ENCODE results near the gene UNC13A.

The UNC13A gene

GRCh38 chr19:17680230-17680722 lies 7.9 kb downstream of the UNC13A start:
- H3K27ac ChIP-seq (ENCODE audit: low read length), result no peak overlapping the region
- no peak overlapping the region for H3K4me3 ChIP-seq (ENCODE audit: low read depth in 1 of 2, low read length in 2 of 2)
- no peaks in the 10 kb centered on the region for H3K79me2 ChIP-seq (ENCODE audit: insufficient read depth, low read length)
- no peaks in the 10 kb centered on the region for H3K9me3 ChIP-seq (ENCODE audit: insufficient read depth, low read length, severe bottlenecking)
- TF ChIP-seq EZH2 (IDR thresholded peaks at IDR 0.05; ENCODE audit: borderline replicate concordance, low read depth, low read length, severe bottlenecking), result no peak
- TF ChIP-seq, protein P1, sequence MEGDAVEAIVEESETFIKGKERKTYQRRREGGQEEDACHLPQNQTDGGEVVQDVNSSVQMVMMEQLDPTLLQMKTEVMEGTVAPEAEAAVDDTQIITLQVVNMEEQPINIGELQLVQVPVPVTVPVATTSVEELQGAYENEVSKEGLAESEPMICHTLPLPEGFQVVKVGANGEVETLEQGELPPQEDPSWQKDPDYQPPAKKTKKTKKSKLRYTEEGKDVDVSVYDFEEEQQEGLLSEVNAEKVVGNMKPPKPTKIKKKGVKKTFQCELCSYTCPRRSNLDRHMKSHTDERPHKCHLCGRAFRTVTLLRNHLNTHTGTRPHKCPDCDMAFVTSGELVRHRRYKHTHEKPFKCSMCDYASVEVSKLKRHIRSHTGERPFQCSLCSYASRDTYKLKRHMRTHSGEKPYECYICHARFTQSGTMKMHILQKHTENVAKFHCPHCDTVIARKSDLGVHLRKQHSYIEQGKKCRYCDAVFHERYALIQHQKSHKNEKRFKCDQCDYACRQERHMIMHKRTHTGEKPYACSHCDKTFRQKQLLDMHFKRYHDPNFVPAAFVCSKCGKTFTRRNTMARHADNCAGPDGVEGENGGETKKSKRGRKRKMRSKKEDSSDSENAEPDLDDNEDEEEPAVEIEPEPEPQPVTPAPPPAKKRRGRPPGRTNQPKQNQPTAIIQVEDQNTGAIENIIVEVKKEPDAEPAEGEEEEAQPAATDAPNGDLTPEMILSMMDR (IDR thresholded peaks at IDR 0.05; ENCODE audit: borderline replicate concordance, extremely low read depth, low read length, poor library complexity, severe bottlenecking), result no peak
- H3K27me3 ChIP-seq (ENCODE audit: insufficient read depth, low read length, poor library complexity), result no peaks in the 10 kb centered on the region
- no peak overlapping the region for H3K4me2 ChIP-seq (ENCODE audit: insufficient read depth, low read length)
- no peak overlapping the region for H2AFZ ChIP-seq (ENCODE audit: low read depth, low read length)
- H4K20me1 ChIP-seq (ENCODE audit: insufficient read depth, low read length), result peaks cover 4% of the 10 kb centered on the region
- no peaks in the 10 kb centered on the region for H3K36me3 ChIP-seq (ENCODE audit: insufficient read depth, low read length)
- DNase-seq, result no peak
- no peak for ATAC-seq (ENCODE audit: insufficient read depth, low read depth)
- H3K9ac ChIP-seq (ENCODE audit: low read depth, low read length), result no peak overlapping the region
- no peaks in the 10 kb centered on the region for H3K4me1 ChIP-seq (ENCODE audit: insufficient read depth, low read length)

- no peak overlapping the region for H3K4me2 ChIP-seq (ENCODE audit: insufficient read depth, low read length)
- no peaks in the 10 kb centered on the region for H3K36me3 ChIP-seq (ENCODE audit: insufficient read depth, low read length)
- H4K20me1 ChIP-seq (ENCODE audit: insufficient read depth, low read length), result peaks cover 4% of the 10 kb centered on the region
- no peak overlapping the region for H3K4me3 ChIP-seq (ENCODE audit: low read depth in 1 of 2, low read length in 2 of 2)
- H2AFZ ChIP-seq (ENCODE audit: low read depth, low read length), result no peak overlapping the region
- DNase-seq (no peak), ATAC-seq (ENCODE audit: insufficient read depth, low read depth) (no peak)
- no peaks in the 10 kb centered on the region for H3K9me3 ChIP-seq (ENCODE audit: insufficient read depth, low read length, severe bottlenecking)
- no peaks in the 10 kb centered on the region for H3K4me1 ChIP-seq (ENCODE audit: insufficient read depth, low read length)
- H3K27ac ChIP-seq (ENCODE audit: low read length), result no peak overlapping the region
- no peaks in the 10 kb centered on the region for H3K79me2 ChIP-seq (ENCODE audit: insufficient read depth, low read length)
- TF ChIP-seq EZH2 (IDR thresholded peaks at IDR 0.05; ENCODE audit: borderline replicate concordance, low read depth, low read length, severe bottlenecking), result no peak
- TF ChIP-seq, protein P1 (IDR thresholded peaks at IDR 0.05; ENCODE audit: borderline replicate concordance, extremely low read depth, low read length, poor library complexity, severe bottlenecking), result no peak
- no peak overlapping the region for H3K9ac ChIP-seq (ENCODE audit: low read depth, low read length)
- no peaks in the 10 kb centered on the region for H3K27me3 ChIP-seq (ENCODE audit: insufficient read depth, low read length, poor library complexity)
These were observed 8.5 kb downstream of the UNC13A start for GRCh38 chr19:17679526-17680229.

GRCh38 chr19:17678836-17679235 lies 9.3 kb downstream of the UNC13A start:
- no peaks in the 10 kb centered on the region for H3K27me3 ChIP-seq (ENCODE audit: insufficient read depth, low read length, poor library complexity)
- peaks cover 4% of the 10 kb centered on the region for H4K20me1 ChIP-seq (ENCODE audit: insufficient read depth, low read length)
- no peaks in the 10 kb centered on the region for H3K36me3 ChIP-seq (ENCODE audit: insufficient read depth, low read length)
- no peak overlapping the region for H3K27ac ChIP-seq (ENCODE audit: low read length)
- TF ChIP-seq EZH2 (IDR thresholded peaks at IDR 0.05; ENCODE audit: borderline replicate concordance, low read depth, low read length, severe bottlenecking), result no peak
- TF ChIP-seq, protein P1 (IDR thresholded peaks at IDR 0.05; ENCODE audit: borderline replicate concordance, extremely low read depth, low read length, poor library complexity, severe bottlenecking), result no peak
- no peaks in the 10 kb centered on the region for H3K79me2 ChIP-seq (ENCODE audit: insufficient read depth, low read length)
- DNase-seq (no peak), ATAC-seq (ENCODE audit: insufficient read depth, low read depth) (no peak)
- H3K4me1 ChIP-seq (ENCODE audit: insufficient read depth, low read length), result no peaks in the 10 kb centered on the region
- H3K4me3 ChIP-seq (ENCODE audit: low read depth in 1 of 2, low read length in 2 of 2), result no peak overlapping the region
- no peak overlapping the region for H3K9ac ChIP-seq (ENCODE audit: low read depth, low read length)
- no peaks in the 10 kb centered on the region for H3K9me3 ChIP-seq (ENCODE audit: insufficient read depth, low read length, severe bottlenecking)
- no peak overlapping the region for H3K4me2 ChIP-seq (ENCODE audit: insufficient read depth, low read length)
- H2AFZ ChIP-seq (ENCODE audit: low read depth, low read length), result no peak overlapping the region
